Keratinocyte (primary cell): ENCODE measurements around the gene PTPN2. TPM values are rescaled to one million over a fixed set of nuclear protein-coding genes. Genes with fewer than 3 reads are reported as not detected.
"Not testable (repeated sequence)": the region's sequence is repeated elsewhere in the genome, so short reads cannot be mapped to it uniquely, and the experiment has no call there.

Experiments
- DNase-seq: peaks from one replicate; pipeline ENCODE4 v3.0.0-alpha.2; 2011; ENCODE audit warnings: low read depth, missing footprints, low spot score
- FAIRE-seq: peaks from 2 replicates; lab custom pipeline; 2011; peaks lifted over from hg19 to GRCh38; lab: Jason Lieb, UNC
- H2AFZ ChIP-seq: 2 replicates; pipeline ENCODE4 v1.6.0; 2012; ENCODE audit warnings: low read length, control low read depth, inconsistent platforms; ENCODE audit not compliant: control insufficient read depth
- H3K27ac ChIP-seq: 2 replicates; pipeline ENCODE4 v1.5.1; 2011; ENCODE audit warnings: low read length; ENCODE audit not compliant: control insufficient read depth, insufficient read depth
- H3K27me3 ChIP-seq: 3 replicates; pipeline ENCODE4 v1.6.0; 2011; ENCODE audit warnings: low read length; ENCODE audit not compliant: control insufficient read depth, insufficient read depth; ENCODE audit errors: extremely low read depth
- H3K36me3 ChIP-seq, 2 experiments: 2 replicates in 1 of 2; 3 replicates in 1 of 2; pipeline ENCODE4 v1.5.1; 2011; ENCODE audit warnings: low read length in 2 of 2, mild to moderate bottlenecking in 1 of 2; ENCODE audit not compliant: control insufficient read depth in 2 of 2, insufficient read depth in 2 of 2; ENCODE audit errors: extremely low read depth in 1 of 2
- H3K4me1 ChIP-seq: 3 replicates; pipeline ENCODE4 v1.5.1; 2011; ENCODE audit warnings: low read length; ENCODE audit not compliant: control insufficient read depth, insufficient read depth; ENCODE audit errors: extremely low read depth
- H3K4me2 ChIP-seq: 3 replicates; pipeline ENCODE4 v1.6.0; 2011; ENCODE audit warnings: low read depth, low read length; ENCODE audit not compliant: control insufficient read depth, insufficient read depth; ENCODE audit errors: extremely low read depth
- H3K4me3 ChIP-seq, 3 experiments: fragments of 200-600 bp in 1 of 3; sonication (generic) in 1 of 3; 2 replicates in 2 of 3; 3 replicates in 1 of 3; pipeline ENCODE4 v1.5.1; 2011 to 2016; ENCODE audit warnings: low read length in 3 of 3, mild to moderate bottlenecking in 3 of 3, control low read depth in 2 of 3, inconsistent platforms in 1 of 3, low read depth in 1 of 3, mixed read lengths in 1 of 3, mixed run types in 1 of 3, moderate library complexity in 1 of 3; ENCODE audit not compliant: control insufficient read depth in 2 of 3, insufficient read depth in 2 of 3; ENCODE audit errors: extremely low read depth in 1 of 3
- H3K79me2 ChIP-seq: 2 replicates; pipeline ENCODE4 v1.6.0; 2012; ENCODE audit warnings: low read length; ENCODE audit not compliant: control insufficient read depth, insufficient read depth
- H3K9ac ChIP-seq: 3 replicates; pipeline ENCODE4 v1.6.0; 2011; ENCODE audit warnings: low read length; ENCODE audit not compliant: control insufficient read depth, insufficient read depth; ENCODE audit errors: extremely low read depth
- H3K9me1 ChIP-seq: 3 replicates; pipeline ENCODE4 v1.6.0; 2011; ENCODE audit warnings: low read length; ENCODE audit not compliant: control insufficient read depth, insufficient read depth; ENCODE audit errors: extremely low read depth
- H3K9me3 ChIP-seq: 2 replicates; pipeline ENCODE4 v1.5.1; 2012; ENCODE audit warnings: low read depth, low read length; ENCODE audit not compliant: control insufficient read depth
- H4K20me1 ChIP-seq: 3 replicates; pipeline ENCODE4 v1.6.0; 2011; ENCODE audit warnings: low read length; ENCODE audit not compliant: control insufficient read depth, insufficient read depth; ENCODE audit errors: extremely low read depth
- CTCF ChIP-seq, 3 experiments: IDR thresholded peaks in 1 of 3; conservative IDR thresholded peaks in 1 of 3; optimal IDR thresholded peaks in 1 of 3; 2 replicates in 2 of 3; 3 replicates in 1 of 3; pipeline versions ENCODE3 to v1.5.1; 2011; ENCODE audit warnings: low read length in 3 of 3, mild to moderate bottlenecking in 3 of 3, moderate library complexity in 2 of 3, control low read depth in 1 of 3, inconsistent platforms in 1 of 3; ENCODE audit not compliant: insufficient read depth in 2 of 3; ENCODE audit errors: extremely low read depth in 1 of 3
- EZH2 ChIP-seq: IDR thresholded peaks from one replicate; pipeline ENCODE4 v1.6.1; 2012; ENCODE audit warnings: inconsistent platforms, mild to moderate bottlenecking, low read length, moderate library complexity
- dilution Hi-C: fragments of 300-500 bp; cut with MboI; formaldehyde crosslinking; loops from one replicate; pipeline ENCODE4 v1.7.0; 2020; ENCODE audit warnings: low sequenced_read_pairs; ENCODE audit not compliant: extremely low pct_ligation_motif_present
- polyA plus RNA-seq, 5 experiments: library from polyadenylated mRNA; depleted of rRNA in 3 of 5; stranded (reverse) in 3 of 5; stranded (forward) in 1 of 5; unstranded in 1 of 5; fragments of >200 nt; gene quantifications; 1 replicate in 1 of 5; 2 replicates in 3 of 5; 3 replicates in 1 of 5; pipeline versions ENCODE4 v1.2.1 to v1.2.3, GENCODE V29; 2011 to 2012; ENCODE audit warnings: missing spikeins in 2 of 5, low read depth in 1 of 5, low replicate concordance in 1 of 5

Gene PTPN2
- polyA plus RNA-seq, 1 donor (not counting 4 experiments of a cell fraction or from before 2014, with no cell fraction given) = 39.9 TPM

- H3K4me2 ChIP-seq = no peak overlapping the region
- H3K9me3 ChIP-seq = no peaks in the 10 kb centered on the region
- FAIRE-seq = no peak
- H3K36me3 ChIP-seq = no peaks in the 10 kb centered on the region
- no peaks in the 10 kb centered on the region for H3K79me2 ChIP-seq
- no peaks in the 10 kb centered on the region for H3K9me1 ChIP-seq
- no peak for DNase-seq
- dilution Hi-C loops = no loop called here
- H3K27ac ChIP-seq = no peak overlapping the region
- no peak overlapping the region for H2AFZ ChIP-seq
- no peak overlapping the region for H3K4me3 ChIP-seq
- H4K20me1 ChIP-seq = no peaks in the 10 kb centered on the region
- TF ChIP-seq EZH2 (no peak), CTCF (optimal IDR thresholded peaks at IDR 0.05 in 1 of 3, IDR thresholded peaks at IDR 0.05 in 1 of 3, conservative IDR thresholded peaks at IDR 0.05 in 1 of 3; ENCODE audit: extremely low read depth in 1 of 3, insufficient read depth in 2 of 3, low read length in 3 of 3) (no peak)
- no peaks in the 10 kb centered on the region for H3K4me1 ChIP-seq
- H3K27me3 ChIP-seq = no peaks in the 10 kb centered on the region
- H3K9ac ChIP-seq = no peak overlapping the region
Observed at GRCh38 chr18:12777500-12777944, 106.5 kb downstream of the PTPN2 start.

DNA sequence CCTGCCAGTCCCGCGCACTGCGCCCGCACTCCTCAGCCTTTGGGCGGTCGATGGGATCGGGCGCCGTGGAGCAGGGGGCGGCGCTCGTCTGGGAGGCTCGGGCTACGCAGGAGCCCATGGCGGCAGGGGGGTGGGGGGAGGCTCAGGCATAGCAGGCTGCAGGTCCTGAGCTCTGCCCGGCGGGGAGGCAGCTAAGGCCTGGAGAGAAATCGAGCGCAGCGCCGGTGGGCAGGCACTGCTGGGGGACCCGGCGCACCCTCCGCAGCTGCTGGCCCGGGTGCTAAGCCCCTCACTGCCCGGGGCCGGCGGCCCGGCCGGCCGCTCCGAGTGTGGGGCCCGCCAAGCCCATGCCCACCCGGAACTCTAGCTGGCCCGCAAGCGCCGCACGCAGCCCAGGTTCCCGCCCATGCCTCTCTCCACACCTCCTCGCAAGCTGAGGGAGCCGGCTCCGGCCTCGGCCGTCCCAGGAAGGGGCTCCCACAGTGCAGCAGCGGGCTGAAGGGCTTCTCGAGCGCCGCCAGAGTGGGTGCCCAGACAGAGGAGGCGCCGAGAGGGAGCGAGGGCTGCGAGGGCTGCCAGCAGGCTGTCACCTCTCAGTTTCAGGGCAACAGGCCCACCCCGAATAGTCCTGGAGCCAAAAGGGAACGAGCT is 107.1 kb downstream of the PTPN2 start:
- Histone ChIP-seq H3K79me2 (no peaks in the 10 kb centered on the region), H3K27me3 (no peaks in the 10 kb centered on the region), H3K9me3 (no peaks in the 10 kb centered on the region), H3K27ac (no peak overlapping the region), H3K4me2 (no peak overlapping the region), H3K9me1 (no peaks in the 10 kb centered on the region), H3K4me1 (no peaks in the 10 kb centered on the region), H3K36me3 (no peaks in the 10 kb centered on the region), H2AFZ (no peak overlapping the region), H3K4me3 (no peak overlapping the region), H4K20me1 (no peaks in the 10 kb centered on the region), H3K9ac (no peak overlapping the region)
- dilution Hi-C loops = no loop called here
- FAIRE-seq = no peak
- no peak for DNase-seq
- no peak for TF ChIP-seq EZH2
- TF ChIP-seq CTCF (optimal IDR thresholded peaks at IDR 0.05 in 1 of 3, IDR thresholded peaks at IDR 0.05 in 1 of 3, conservative IDR thresholded peaks at IDR 0.05 in 1 of 3; ENCODE audit: extremely low read depth in 1 of 3, insufficient read depth in 2 of 3, low read length in 3 of 3) = no peak

- not testable (repeated sequence) for DNase-seq, H2AFZ ChIP-seq, FAIRE-seq
Observed at GRCh38 chr18:12776415-12776814, 107.6 kb downstream of the PTPN2 start.

More at GRCh38 chr18:12776415-12776814, 107.6 kb downstream of the PTPN2 start:
- H3K79me2 ChIP-seq, H3K4me2 ChIP-seq, H3K4me1 ChIP-seq, H3K36me3 ChIP-seq, H3K9me1 ChIP-seq, H3K9me3 ChIP-seq, dilution Hi-C loops, H3K27ac ChIP-seq, H3K4me3 ChIP-seq, H4K20me1 ChIP-seq, H3K27me3 ChIP-seq, H3K9ac ChIP-seq: not testable (repeated sequence)
